NCI-H82 (cell line): ENCODE data around the gene DPF3.

ENCODE experiments used
- DNase-seq: peaks from one replicate; lab custom pipeline; 2025; lab: John Stamatoyannopoulos, UW

Gene DPF3

GRCh38 chr14:72839753-72840607, 53.9 kb downstream of the DPF3 start:
- DNase-seq = no peak

- DNase-seq = no peak
These were observed 54.5 kb downstream of the DPF3 start for GRCh38 chr14:72839351-72839750.

GRCh38 chr14:72836085-72836484, 57.8 kb downstream of the DPF3 start:
- DNase-seq = no peak

GRCh38 chr14:72833174-72833573, 60.7 kb downstream of the DPF3 start:
- no peak for DNase-seq

GRCh38 chr14:72830786-72831594, 62.9 kb downstream of the DPF3 start:
- no peak for DNase-seq

- DNase-seq = no peak
These were observed 63.5 kb downstream of the DPF3 start for GRCh38 chr14:72830356-72830755.

- no peak for DNase-seq
These were observed 65.3 kb downstream of the DPF3 start for GRCh38 chr14:72828604-72829003.

- no peak for DNase-seq
These were observed 67.9 kb downstream of the DPF3 start for GRCh38 chr14:72826039-72826438.

- no peak for DNase-seq
These were observed 68.4 kb downstream of the DPF3 start for GRCh38 chr14:72825486-72825885.

GRCh38 chr14:72824051-72824450, 69.8 kb downstream of the DPF3 start:
- DNase-seq = no peak

- DNase-seq = no peak
These were observed 70.8 kb downstream of the DPF3 start for GRCh38 chr14:72822946-72823611.

- no peak for DNase-seq
These were observed 74.9 kb downstream of the DPF3 start for GRCh38 chr14:72818998-72819397.

- DNase-seq = no peak
These were observed 77.6 kb downstream of the DPF3 start for GRCh38 chr14:72816287-72816686.

GRCh38 chr14:72815430-72815829, 78.5 kb downstream of the DPF3 start:
- no peak for DNase-seq

GRCh38 chr14:72812292-72812851, 81.5 kb downstream of the DPF3 start:
- no peak for DNase-seq

GRCh38 chr14:72810201-72810600, 83.7 kb downstream of the DPF3 start:
- no peak for DNase-seq

GRCh38 chr14:72809063-72809462, 84.8 kb downstream of the DPF3 start:
- DNase-seq = no peak

GRCh38 chr14:72808564-72808963, 85.3 kb downstream of the DPF3 start:
- DNase-seq = no peak

- no peak for DNase-seq
These were observed 91.3 kb downstream of the DPF3 start for GRCh38 chr14:72802588-72802946.

- DNase-seq = no peak
These were observed 91.9 kb downstream of the DPF3 start for GRCh38 chr14:72801836-72802587.

- no peak for DNase-seq
These were observed 92.5 kb downstream of the DPF3 start for GRCh38 chr14:72801381-72801812.
